CD4-positive, alpha-beta T cell treated with Interleukin-21 for 1 hour (primary cell): Measurements from ENCODE around the gene CFAP20DC.
"Not testable (repeated sequence)": the region's sequence is repeated elsewhere in the genome, so short reads cannot be mapped to it uniquely, and the experiment has no call there.

ENCODE experiments used
- DNase-seq: peaks from one replicate; pipeline ENCODE4 v3.0.0-alpha.2; 2020

The CFAP20DC gene

GRCh38 chr3:58725326-58725853, 324.4 kb downstream of the CFAP20DC start:
- DNase-seq = no peak

GRCh38 chr3:58724336-58724735, 325.5 kb downstream of the CFAP20DC start:
- DNase-seq = no peak

GRCh38 chr3:58723173-58723572, 326.7 kb downstream of the CFAP20DC start:
- no peak for DNase-seq

DNA sequence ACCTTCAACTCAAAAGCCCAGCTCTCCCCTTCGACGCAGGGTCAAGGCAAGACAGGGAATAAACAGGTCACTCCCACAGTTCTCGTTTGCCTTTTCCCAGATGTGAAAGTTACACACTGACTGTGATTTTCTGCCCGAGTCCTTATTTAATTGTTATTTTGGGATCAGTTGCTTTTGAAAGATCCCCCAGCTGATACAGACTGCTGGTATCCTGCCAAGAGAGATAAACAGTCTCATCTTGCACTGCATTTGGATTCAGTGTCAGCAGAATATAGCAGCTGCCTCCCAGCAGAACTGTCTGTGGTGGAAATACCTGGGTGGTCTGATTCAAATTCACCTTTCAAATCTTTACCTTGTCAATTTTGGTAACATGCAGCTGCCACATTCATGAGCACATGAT, 327.3 kb downstream of the CFAP20DC start:
- DNase-seq = no peak

DNA sequence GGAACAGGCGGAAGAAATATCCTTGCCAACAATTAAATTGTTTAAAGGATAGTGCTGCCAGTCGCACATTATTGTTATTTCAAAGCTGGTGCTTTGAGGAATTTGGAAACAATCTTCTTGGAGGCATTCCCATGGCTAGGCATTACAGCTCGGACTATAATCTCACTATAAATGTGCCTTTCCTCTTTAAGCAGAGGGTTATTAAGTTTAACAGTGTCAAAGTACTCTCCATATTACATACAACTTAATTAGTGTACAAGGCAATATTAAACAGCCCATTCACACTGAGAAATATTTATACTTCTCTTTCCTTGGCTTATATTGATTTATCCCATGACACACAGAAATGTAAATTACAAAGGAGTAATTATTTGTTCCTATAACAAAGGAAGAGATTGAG, 329.3 kb downstream of the CFAP20DC start:
- no peak for DNase-seq

GRCh38 chr3:58719684-58720083, 330.1 kb downstream of the CFAP20DC start:
- DNase-seq = no peak

DNA sequence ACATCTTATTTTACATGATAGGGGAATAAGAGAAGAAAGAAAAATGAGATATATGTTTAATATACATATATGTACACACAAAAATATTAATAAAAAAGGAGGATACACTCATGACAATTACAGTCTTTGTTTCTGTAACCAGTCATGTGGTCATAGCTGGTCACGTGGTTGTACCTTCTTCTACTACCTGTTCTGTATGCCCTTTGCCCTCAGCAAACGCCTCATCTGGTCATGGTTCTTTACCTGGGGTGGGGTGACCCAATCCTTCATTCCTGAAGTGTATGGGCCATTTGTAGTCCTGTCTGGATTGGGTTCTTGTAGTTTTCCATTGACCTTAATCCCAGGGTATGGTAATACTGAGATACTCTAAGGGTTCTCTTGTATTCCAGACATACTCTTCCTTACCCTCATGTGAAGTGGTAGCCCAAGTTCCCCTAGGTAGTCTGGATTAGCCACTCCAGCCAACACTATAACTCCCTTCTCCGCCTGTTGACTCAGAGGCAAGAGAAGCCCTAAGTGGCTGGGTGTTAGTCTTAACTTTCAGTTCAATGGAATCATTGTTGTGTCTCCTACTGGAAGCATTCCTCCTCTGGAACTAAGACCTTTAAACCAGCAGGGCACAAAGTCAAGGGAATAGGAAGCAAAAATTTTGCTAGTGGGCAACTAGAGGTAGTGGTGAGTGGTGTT, 336.0 kb downstream of the CFAP20DC start:
- DNase-seq = no peak

DNA sequence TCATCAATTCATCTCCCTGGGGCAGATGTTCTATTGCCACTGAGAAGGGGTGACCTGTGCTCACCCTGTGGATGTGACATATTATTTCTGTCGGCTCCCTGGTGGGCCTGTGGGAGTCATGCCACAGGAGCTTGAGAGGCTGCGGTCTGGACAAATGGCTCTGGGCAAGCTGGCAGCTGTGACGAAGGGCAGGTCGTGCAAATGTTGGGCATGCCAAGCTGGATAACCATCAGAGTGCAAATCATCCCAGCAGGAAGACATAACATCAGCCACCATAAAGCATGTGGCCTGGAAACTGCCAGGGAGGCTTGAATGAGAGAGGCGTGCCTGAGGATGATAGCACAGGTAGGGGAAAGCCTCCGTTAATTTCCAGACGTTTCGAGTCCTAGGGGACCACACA, 338.0 kb downstream of the CFAP20DC start:
- DNase-seq = no peak

DNA sequence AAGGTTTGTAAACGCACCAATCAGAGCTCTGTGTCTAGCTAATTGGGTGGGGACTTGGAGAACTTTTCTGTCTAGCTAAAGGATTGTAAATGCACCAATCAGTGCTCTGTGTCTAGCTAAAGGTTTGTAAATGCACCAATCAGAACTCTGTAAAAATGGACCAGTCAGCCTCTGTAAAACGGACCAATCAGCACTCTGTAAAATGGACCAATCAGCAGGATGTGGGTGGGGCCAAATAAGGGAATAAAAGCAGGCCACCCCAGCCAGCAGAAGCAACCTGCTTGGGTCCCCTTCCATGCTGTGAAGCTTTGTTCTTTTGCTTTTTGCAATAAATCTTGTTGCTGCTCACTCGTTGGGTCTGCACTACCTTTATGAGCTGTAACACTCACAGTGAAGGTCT, 340.8 kb downstream of the CFAP20DC start:
- DNase-seq = not testable (repeated sequence)

GRCh38 chr3:58708116-58708791, 341.6 kb downstream of the CFAP20DC start:
- no peak for DNase-seq

DNA sequence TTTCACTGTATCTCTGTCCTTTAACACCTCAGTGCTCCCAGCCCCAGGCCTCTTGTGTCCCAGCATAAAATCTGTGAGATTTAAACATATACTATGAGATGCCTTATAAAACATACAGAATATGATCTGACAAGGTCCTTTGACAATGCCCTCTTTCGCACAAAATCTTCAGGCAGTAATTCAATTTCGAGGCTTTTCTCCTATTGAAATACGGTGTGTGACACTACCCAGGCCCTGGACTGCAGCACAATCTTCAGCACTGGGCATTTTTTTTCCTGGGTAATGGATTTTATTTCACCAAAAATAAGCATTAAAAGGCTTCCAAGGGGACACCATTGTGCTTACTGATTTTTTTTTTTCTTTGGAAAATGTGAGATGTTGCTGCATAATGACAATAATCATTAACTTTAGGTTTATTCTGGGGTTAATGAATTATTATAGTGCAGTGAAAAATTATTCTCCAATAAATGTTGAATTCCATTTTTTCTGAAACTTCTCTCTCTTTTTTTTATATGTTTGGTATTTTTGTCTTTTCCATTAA, 342.4 kb downstream of the CFAP20DC start:
- no peak for DNase-seq

- DNase-seq = no peak
These were observed 343.2 kb downstream of the CFAP20DC start for GRCh38 chr3:58706395-58707167.

DNA sequence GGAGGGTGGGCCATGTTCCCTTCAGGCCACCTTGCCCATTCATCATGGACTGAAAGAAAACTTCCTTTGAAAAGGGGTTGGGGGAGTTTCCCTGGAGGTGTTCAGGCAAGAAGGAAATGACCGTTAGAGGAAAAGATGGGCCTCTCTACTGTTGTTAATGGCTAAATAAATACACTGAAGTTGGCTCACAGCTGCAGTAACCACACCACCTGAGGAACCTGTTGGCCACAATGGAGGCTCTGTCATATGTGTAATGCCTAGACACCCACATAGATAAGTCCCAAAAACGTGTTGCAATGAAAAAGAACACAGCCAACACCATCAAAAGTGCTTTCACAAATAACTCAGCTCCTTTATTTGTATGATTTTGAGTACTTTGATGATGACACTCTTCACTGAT, 345.1 kb downstream of the CFAP20DC start:
- no peak for DNase-seq

GRCh38 chr3:58704304-58704703, 345.5 kb downstream of the CFAP20DC start:
- not testable (repeated sequence) for DNase-seq

DNA sequence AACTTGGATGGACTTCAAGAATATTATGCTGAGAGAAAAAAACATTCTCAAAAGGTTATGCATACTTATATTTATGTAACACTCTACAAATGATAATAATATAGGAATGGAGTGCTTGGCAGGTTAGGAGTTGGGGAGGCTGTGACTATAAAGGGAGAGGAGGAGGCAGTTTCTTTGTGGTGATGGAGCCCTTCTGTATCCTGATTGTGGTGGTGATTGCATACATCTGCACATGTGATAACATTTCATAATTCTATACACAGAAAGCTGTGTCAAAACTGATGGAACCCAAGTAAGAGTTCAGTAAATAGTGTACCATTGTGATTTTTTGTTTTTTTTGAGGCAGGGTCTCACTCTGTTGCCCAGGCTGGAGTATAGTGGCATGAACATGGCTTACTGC, 351.6 kb downstream of the CFAP20DC start:
- DNase-seq = no peak

DNA sequence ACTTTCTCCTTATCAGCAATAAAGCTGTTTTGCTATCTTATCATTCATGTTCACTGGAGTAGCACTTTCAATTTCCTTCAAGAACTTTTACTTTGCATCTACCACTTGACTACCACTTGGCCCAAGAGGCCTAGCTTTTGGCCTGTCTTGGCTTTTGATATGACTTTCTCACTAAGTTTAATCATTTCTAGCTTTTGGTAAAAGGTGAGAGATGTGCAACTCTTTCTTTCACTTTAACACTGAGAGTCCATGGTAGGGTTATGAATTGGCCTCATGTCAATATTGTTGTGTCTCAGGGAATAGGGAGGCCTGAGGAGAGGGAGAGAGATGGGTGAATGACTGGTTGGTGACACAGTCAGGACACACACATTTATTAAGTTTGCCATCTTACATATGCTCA, 352.3 kb downstream of the CFAP20DC start:
- DNase-seq = no peak

- not testable (repeated sequence) for DNase-seq
These were observed 353.0 kb downstream of the CFAP20DC start for GRCh38 chr3:58696813-58697212.

DNA sequence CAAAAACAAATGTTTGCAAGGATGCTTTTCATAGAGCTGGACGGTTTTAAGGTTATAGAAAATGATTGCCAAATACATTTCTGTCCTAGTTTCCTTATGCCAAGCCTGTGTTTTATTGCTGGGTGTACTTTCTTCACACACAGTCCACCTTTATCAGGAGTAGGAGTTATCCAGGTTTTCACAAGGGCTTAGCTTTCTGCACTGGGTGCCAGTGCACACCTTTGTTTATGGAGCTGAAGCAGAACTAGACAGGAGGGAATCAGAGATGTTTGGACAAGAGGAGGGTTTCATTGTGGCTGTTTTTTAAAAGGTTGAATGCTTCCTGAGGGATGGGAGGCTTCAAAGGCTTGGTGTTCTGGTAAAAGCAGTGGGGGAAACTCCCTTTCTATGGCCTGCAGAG, 353.7 kb downstream of the CFAP20DC start:
- DNase-seq = no peak

DNA sequence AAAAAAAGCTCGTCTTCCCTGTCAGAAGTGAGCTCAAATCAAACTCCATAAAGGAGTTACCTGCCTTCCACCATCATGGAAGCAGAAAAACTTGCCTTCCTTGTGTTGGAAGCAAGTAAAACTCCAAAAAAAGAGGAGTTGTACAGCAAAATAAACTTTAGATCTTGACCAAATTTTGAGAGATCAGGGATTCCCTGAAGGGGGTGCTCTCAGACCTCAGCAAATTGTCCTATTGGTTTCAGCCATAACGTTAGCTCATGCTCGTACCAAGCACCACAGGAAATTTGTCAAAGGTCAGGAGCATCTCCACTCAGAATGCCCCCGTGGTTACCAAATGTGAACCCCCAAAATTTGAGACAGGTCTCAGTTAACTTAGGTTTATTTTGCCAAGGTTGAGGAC, 354.5 kb downstream of the CFAP20DC start:
- DNase-seq = not testable (repeated sequence)

DNA sequence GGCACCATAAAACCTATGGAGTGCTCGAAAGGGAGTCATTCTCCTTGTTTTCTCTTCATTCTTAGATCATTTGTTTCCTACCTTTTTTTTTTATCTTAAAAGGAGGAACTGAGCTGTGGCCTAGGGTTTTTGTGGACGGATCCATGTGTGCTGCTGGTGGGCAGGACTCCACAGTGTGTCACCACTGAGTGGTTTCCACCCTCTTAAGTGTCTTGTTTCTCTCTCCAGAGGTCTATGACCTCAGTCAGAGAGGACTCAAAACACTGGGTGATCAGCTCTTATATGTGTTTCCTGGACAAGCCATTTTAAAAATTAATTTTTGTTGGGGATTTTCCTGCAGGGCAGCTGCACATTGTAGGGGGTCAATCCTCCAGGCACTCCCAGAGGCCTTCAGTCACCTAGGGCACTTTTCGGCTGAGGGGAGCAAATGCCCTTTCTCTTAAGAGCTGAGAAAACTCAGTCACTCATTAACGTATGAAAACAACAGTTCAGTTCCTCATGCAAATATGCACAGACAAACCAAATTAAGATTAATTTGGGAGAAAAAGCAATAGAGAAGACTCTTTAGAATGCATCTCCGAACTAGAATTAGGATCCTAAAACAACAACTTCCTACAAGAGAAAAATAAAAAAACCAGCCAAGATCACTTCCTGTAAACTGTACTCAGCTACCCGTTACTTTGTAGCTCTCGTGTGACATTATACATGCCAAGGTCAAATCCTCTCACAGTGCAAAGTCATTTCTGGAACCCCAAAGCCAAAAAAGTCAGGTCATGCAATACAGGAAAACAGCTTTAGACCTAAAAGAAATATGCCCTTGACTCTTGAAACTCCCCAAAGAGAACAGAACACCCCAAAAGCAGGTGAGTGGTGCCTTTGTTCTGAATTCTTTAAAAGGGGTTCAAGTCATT, 355.6 kb downstream of the CFAP20DC start:
- DNase-seq = no peak

GRCh38 chr3:58692484-58692883, 357.3 kb downstream of the CFAP20DC start:
- DNase-seq = no peak
